HG02588 (cell line): ENCODE data around the gene CSAD.
"Not testable (repeated sequence)": the region's sequence is repeated elsewhere in the genome, so short reads cannot be mapped to it uniquely, and the experiment has no call there.

Experiments
- ATAC-seq: cut with Tn5 transposase; IDR thresholded peaks from one replicate; pipeline ENCODE4 v1.9.1; 2021; ENCODE audit warnings: mild to moderate bottlenecking, moderate library complexity; ENCODE audit not compliant: unreplicated experiment

Gene CSAD

GRCh38 chr12:53147653-53148052 is 33.1 kb downstream of the CSAD start:
- ATAC-seq = no peak

- ATAC-seq = no peak
Observed at GRCh38 chr12:53147181-53147580, 33.5 kb downstream of the CSAD start.

DNA sequence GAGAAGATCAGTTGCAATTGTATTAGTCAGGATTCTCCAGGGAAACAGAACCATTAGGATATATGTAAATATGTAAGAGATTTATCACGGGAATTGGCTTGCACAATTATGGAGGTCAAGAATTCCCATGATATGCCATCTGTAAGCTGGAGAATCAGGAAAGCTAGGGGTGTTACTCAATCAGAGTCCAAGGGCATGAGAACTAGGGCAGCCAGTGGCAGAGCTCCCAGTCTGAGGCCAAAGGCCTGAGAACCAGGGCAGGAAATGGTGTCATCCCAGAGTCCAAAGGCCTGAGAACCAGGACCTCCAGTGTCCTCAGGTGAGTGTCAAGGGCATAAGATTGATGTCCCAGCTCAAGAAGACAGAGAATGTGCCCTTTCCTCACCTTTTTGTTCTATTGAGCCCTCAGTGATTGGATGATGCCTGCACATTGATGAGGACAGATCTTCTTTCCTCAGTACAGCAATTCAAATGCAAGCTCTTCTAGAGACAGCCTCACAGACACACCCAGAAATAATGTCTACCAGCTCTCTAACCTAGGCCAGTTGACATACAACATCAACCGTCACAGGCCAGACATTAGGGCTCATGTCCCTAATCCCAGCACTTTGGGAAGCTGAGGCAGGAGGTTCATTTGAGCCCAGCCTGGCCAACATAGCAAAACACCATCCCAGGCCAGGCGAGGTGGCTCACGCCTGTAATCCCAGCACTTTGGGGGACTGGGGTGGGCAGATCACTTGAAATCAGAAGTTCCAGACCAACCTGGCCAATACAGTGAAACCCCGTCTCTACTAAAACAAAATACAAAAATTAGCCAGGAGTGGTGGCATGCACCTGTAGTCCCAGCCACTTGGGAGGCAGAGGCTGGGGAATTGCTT is 35.1 kb downstream of the CSAD start:
- no peak for ATAC-seq

DNA sequence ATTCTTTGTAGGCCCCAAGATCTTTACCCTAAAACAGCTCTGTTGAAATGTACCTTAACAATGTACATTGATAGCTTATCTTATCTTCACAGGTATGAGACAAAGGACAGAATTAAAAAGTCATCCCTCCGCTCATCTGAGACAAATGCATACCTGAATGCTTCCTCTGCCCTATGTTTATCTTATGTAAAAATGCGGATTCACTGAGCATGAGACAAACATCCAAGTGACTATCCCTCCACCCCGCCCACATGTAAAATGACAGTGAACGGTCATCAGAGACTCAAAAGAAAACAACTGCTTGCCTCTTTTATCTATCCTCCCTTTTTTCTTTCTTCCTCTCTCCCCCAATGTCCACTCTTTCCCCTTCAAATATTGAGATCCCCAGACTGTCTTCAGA is 37.4 kb downstream of the CSAD start:
- ATAC-seq = no peak

- no peak for ATAC-seq
Observed at GRCh38 chr12:53133722-53134121, 47.0 kb downstream of the CSAD start.

- no peak for ATAC-seq
Observed at GRCh38 chr12:53131844-53132243, 48.9 kb downstream of the CSAD start.

DNA sequence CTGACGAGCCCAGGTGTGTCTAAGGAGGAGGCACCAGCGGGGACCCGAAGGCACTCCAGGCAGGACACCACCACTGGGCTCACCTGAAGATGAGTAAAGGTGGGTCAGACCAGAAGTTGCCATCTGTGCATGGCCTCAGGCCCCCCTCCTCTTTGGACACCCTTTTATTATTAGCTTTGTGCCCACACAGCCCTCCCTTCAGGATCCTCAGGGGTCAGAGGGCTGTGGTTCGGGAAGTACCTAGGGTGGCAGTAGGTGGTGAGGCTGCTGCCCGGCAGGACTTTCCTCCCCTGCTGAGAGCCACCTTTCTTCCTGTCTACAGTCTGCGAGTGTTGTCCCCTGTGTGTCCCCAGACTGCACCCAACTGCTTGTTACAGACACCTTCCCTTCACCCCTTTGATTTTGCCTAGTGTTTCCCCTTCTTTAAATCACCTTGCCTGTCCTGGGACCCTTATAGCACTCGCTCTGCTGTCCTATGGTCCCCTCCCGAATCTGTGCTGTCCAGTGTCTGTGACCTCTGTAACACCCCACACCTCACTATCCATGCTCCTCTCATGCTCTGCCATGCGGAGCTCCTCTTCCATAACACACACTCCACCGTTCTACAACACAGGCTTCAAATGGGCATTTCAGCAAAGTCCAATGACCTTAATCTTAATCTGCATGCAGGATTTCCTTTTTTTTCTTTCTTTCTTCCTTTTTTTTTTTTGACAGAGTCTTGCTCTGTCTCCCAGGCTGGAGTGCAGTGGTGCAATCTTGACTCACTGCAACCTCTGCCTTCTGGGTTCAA is 51.8 kb downstream of the CSAD start:
- no peak for ATAC-seq

DNA sequence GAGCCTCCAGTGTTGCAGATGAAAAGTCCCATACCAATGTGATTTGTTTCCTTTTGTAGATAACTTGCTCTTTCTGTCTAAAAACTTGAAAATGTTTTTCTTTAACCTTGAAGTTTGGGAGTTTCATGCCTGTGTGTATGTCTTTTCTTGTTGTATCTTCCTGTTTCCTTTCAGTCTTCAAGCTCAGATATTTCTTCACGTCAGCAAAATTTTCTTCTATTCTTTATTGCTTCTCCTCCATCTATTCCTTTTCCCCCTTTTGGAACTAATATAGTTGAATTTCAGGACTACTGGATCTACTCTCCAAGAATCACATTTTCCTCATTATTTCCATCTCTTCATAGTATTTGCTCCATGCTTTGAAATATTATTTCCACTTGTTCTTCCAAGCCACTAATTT is 53.6 kb downstream of the CSAD start:
- ATAC-seq = no peak

GRCh38 chr12:53124352-53124723 is 56.4 kb downstream of the CSAD start:
- no peak for ATAC-seq

GRCh38 chr12:53123578-53124351 is 57.0 kb downstream of the CSAD start:
- no peak for ATAC-seq

- no peak for ATAC-seq
Observed at GRCh38 chr12:53122961-53123468, 57.7 kb downstream of the CSAD start.

- ATAC-seq = no peak
Observed at GRCh38 chr12:53120685-53121525, 59.8 kb downstream of the CSAD start.

DNA sequence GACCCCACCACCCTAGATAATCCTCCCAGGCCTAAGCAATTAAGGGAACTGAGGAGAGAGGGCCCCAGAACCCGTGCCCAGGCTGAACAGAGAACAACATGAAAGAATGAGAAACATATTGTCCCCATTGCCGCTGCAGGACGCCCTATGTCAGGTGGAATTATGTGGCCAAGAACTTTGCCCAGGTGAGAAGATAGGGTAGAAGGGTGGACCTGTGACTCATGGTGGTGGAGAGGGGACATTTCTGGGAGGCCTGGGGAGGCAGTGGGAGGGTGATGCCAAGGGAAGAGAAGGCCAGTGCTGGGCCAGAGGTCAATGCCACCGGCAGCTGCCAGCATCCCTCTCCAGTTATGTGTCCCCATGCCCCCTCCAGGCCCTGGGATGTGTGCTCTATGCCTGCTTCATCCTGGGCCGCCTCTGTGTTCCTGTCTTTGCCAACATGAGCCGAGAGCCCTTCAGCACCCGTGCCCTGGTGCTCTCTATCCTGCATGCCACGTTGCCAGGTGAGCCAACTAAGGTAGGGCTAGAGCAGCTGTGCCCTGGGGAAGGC is 61.9 kb downstream of the CSAD start:
- no peak for ATAC-seq

- no peak for ATAC-seq
Observed at GRCh38 chr12:53115891-53116648, 64.7 kb downstream of the CSAD start.

- ATAC-seq = no peak
Observed at GRCh38 chr12:53115112-53115890, 65.4 kb downstream of the CSAD start.

DNA sequence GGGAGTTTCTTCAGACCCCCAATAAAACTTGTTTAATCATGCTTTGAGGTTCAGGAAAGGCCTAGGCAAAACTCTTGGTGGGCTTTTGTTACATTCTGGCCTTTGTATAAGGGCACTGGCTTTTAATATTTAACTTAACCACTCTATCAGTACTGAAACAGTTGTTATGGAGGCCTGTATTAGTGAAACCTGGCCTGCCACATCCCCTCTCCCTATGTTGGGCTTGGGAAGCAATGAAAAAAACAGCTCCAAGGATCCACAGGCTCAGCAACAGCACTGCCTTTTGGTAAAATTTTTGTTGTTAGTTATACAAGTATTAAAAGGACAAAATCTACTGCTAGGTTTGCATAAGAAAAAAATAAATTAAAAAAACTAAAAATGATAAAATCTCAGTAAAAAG is 66.8 kb downstream of the CSAD start:
- no peak for ATAC-seq

DNA sequence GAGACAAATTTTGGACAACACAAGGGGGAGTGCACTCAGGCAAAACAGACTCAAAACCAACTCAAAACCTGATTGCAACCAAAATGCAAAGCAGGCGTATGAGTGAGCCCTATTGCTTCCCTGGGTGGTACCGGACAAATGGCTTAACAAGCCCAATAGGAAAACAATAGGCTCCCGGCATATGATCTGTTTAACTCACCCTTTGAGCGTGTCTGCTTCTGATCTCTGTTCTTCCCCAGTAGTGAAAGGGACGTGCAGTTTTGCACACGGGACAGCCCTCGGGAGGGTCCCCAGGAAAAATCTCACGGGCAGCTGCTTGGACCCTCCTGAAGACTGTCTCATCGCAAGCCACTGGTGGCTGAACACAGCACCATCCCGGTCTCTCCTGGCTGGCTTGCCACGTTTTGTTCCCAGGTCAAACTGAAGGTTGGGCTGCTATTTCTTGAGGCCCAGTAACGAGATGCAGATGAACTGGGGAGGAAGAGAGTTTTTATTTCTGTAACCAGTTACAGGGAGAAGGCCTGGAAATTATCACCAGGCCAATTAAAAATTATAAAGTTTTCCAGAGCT is 67.5 kb downstream of the CSAD start:
- no peak for ATAC-seq

GRCh38 chr12:53112431-53112830 is 68.3 kb downstream of the CSAD start:
- not testable (repeated sequence) for ATAC-seq
